GM21723 (cell line): ENCODE measurements around the gene ARID3A.

Experiments
- ATAC-seq: cut with Tn5 transposase; IDR thresholded peaks from one replicate; pipeline ENCODE4 v1.9.1; 2021; ENCODE audit warnings: mild to moderate bottlenecking, moderate library complexity; ENCODE audit not compliant: unreplicated experiment

The ARID3A gene

DNA sequence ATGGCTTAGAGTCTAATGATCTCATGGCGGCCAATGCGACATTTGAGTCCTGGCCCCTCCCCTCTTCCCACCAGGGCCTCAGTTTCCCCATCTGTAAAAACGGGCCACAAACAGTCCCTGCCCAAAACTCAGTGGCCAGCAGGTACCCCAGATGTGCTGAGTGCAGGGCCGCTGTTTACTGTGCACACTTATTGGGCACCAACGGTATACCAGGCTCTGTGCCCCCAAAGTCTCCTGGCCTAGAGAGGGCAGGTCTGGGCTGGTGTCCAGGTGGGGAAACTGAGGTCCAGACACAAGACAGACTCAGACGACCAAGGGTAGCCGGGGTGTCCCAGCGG lies 34.7 kb downstream of the ARID3A start:
- no peak for ATAC-seq

- ATAC-seq: no peak
Measured at GRCh38 chr19:961866-962620, 36.2 kb downstream of the ARID3A start.

GRCh38 chr19:962683-963400 lies 37.0 kb downstream of the ARID3A start:
- ATAC-seq: no peak

DNA sequence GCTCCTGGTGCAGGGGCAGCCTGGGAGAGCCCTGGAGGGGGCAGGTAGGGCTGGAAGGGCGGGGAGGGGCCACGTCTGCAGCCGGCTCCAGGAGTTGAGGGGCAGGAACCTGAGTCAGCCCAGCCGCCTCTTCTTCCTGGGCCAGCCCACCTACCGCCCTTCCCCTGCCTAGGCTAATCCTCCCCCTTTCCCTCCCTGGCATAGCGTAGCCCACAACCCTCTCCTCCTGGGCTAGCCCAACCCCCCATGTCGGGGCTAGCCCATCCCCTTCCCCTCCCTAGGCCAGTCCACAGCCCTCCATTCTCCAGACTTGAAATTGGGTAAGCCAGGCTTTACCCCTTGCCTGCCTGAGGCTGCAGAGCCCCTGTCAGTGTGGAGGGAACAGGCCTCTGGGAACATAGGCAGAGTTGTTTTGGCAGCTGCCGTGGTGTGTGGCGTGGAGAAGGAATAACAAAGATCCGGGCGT lies 37.7 kb downstream of the ARID3A start:
- ATAC-seq: no peak

- no peak for ATAC-seq
Measured at GRCh38 chr19:964116-964520, 38.3 kb downstream of the ARID3A start.

- ATAC-seq: no peak
Measured at GRCh38 chr19:964761-965694, 39.2 kb downstream of the ARID3A start.

- ATAC-seq: no peak
Measured at GRCh38 chr19:966485-967088, 40.8 kb downstream of the ARID3A start.

DNA sequence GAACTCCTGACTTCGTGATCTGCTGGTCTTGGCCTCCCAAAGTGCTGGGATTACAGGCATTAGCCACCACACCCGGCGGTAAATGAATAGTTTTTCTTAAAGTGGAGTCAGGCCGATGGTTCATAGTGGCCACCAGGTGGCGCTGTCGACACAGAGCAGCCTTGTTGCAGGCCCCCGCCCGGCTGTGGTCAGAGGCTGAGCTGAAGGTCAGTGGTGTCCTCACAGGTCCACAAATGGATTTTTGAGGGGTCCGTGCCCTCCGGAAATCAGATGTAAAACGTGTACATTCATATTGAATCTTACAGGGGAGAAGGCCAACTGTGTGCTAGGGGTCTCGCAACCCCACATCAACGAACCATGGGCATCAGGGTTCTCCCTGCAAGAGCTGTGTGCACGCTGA lies 44.9 kb downstream of the ARID3A start:
- no peak for ATAC-seq

DNA sequence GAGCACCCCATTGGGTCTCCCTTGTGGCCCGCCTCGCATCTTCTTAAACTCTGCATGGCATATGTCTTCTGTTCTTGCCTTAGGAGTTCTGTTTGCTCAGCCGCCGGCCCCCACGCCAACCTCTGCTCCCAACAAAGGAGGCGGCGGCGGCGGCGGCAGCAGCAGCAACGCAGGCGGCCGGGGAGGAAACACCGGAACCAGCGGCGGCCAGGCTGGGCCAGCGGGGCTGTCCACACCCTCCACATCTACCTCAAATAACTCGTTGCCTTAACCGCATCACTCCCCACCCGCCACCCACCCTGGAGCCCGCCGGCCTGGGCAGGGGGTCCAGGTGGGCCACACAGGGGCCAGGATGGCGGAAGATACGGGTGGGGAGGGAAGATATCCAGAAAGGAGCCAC lies 46.0 kb downstream of the ARID3A start:
- ATAC-seq: no peak

GRCh38 chr19:972281-972680 lies 46.4 kb downstream of the ARID3A start:
- no peak for ATAC-seq

GRCh38 chr19:973726-974563 lies 48.1 kb downstream of the ARID3A start:
- no peak for ATAC-seq

- ATAC-seq: no peak
Measured at GRCh38 chr19:974564-975257, 48.9 kb downstream of the ARID3A start.

DNA sequence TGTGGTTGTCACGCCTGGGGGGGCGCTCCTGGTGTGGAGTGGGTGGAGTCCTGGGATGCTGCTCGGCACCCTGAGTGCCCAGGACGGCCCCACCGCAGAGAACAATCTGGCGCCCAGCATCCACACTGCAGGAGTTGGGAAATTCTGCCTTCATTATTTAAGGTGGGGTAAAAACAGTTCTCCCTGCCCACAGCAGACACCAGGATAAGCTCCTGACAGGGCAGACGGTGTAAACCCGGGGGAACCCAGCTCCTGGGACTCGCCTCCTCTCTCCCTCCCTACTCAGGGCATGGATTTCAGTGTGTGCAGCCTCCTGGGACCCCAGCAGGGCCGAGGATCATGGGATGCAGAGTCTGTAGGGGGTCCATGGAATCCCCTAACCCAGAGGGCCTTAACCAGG lies 50.6 kb downstream of the ARID3A start:
- no peak for ATAC-seq

DNA sequence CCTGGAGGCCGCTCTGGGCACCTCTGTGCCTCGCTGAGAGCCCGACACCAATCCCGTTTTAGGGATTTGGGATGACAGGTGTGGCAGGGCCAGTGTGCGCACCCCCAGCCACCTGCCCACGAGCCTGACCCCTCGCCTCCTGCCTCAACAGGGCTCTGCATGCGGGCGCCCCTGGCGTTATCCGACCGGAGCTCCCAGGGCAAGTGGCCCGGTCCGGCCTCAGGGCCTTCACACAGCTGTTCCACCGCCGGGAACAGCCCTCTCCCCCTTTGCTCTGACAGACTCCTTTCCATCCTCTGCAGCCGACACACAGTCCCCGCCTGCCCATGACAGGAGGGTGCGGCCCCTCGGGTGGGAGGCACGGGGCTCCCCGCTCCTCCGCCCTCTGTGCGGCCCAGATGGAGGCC lies 51.2 kb downstream of the ARID3A start:
- no peak for ATAC-seq

DNA sequence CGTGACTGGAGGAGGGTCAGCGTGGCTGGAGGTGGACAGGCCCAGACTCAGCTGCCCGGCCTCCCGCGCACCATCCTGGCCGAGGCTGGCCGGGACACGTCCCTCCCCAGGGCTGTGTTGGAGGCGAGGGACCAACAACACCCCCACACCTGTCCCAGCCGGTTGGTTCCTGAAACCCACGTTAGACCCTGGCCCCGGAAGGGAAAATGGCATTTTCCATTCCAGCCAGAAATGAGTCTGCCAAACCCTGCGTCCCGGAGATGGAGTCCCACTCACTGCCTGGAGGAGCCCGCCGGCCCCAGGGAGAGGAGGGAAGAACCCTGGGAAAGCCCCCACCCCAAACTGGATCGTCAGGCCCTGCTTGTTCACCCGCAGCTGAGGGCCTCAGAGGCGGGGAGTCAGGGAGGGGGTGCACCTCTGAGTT lies 53.5 kb downstream of the ARID3A start:
- no peak for ATAC-seq

GRCh38 chr19:980133-980998 lies 54.5 kb downstream of the ARID3A start:
- no peak for ATAC-seq

GRCh38 chr19:982567-983170 lies 56.8 kb downstream of the ARID3A start:
- peak; percentile 61 for ATAC-seq
